Inferior parietal cortex (tissue), 1 donor: ENCODE results near the gene APH1B.

ENCODE experiments used
- DNase-seq: peaks from one replicate; pipeline ENCODE4 v3.0.0-alpha.2; 2016; ENCODE audit errors: extremely low spot score

Gene APH1B

GRCh38 chr15:63252292-63252691 lies 25.1 kb upstream of the APH1B start:
- no peak for DNase-seq

DNA sequence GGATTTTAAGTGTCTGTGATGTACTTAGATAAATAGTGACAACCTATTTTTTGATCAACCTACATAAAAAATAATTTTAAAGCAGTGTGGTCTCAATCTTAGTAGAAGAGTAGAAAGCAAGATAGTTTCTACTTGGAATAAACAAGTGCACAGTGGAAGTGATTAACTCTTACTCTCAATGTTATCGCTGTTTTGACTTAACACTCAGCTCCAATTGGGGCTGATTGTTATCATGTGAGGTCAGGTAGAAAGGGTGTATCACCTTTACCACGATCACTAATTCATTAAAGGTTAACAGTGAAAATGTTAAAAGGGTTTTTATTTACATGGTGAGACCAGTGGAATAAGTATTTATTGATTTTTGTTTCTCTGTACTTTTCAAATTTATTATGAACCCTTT lies 22.4 kb upstream of the APH1B start:
- no peak for DNase-seq

GRCh38 chr15:63255489-63255990 lies 21.9 kb upstream of the APH1B start:
- DNase-seq, result no peak

DNA sequence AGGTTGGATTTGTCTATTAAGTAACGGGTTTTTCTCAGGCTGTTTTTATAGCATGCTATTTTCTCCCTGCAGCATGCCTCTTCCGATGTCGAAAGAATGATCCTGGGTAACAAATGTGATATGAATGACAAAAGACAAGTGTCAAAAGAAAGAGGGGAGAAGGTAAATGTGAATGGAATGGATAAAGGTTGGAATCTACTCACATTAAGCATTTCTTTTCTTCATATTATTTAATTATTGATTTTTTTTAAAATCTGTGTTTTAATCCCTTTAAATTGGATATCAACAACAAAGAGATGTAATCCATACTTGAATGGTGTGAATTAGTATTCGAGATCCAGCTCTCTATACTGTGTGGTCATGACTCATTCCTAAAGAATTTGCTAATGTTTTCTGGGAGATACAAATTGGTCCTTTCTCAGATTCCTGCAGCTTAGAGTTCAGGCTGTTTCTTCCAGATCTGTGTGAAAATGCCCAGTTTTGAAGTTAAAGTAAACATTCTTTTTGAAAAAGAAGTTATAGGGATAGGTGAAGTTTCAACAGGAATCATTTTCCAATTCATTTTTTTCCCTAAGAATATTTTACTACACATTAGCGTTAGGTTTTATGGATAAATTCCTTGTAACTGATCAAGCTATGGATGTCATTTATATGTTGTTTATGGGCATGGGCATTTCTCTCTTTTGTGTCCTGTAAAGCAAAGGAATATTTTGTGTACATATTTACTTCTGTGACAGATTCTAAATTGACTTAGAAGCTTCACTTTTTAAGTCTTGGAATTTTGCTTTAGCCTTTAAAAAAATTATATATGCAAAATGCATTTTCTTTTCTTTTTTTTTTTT lies 20.8 kb upstream of the APH1B start:
- no peak for DNase-seq

- no peak for DNase-seq
Observed at GRCh38 chr15:63258658-63259057, 18.7 kb upstream of the APH1B start.

- DNase-seq, result no peak
Observed at GRCh38 chr15:63260791-63261190, 16.6 kb upstream of the APH1B start.

- no peak for DNase-seq
Observed at GRCh38 chr15:63261311-63261710, 16.1 kb upstream of the APH1B start.

- DNase-seq, result no peak
Observed at GRCh38 chr15:63263519-63263918, 13.9 kb upstream of the APH1B start.

DNA sequence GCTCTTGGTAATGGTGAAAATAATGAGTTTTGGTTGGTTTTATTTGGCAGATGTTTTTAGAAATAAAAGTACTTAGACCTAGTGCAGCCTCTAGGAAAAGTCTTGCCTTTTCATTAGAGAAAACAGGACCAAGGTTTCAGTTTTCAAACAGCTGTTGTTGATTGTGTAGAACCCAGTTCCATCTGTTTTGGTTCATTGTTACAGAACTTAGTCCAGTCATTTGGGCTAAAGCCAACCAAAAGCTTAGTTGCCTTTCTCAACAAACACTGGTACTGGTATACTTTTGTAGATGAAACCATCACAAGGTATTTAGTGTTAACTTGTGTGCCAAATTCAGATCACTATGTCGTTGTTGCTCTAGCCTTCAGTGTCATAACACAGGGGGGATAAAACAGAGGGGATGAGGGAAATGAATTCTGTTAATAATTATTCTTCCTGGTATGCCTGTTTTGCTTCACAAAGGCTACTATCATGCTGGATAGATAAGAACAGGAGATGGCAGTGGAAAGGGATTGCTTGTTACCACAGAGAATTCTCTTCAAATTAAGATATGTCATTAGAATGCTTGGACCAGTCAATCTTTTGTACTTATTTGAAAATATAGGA lies 12.6 kb upstream of the APH1B start:
- no peak for DNase-seq

DNA sequence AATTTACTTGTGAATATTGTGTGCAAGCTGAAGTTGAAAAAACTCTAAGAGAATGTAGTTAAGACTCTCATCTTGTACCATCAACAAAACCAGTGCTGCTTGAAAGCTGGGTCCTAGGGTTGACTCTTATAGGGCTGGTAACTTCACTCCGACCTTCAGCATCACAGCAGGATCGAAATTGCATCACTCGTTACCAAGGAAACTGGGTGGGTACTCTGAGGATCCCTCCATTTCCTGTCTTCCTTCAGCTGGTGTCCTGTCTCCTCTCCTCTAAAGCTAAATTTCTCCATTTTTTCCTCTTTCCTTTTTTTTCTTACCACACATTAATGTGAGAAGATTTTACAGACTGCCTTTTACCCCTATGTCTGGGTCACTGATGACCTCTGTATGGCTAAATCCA lies 3.0 kb upstream of the APH1B start:
- DNase-seq, result no peak

- DNase-seq, result no peak
Observed at GRCh38 chr15:63276342-63277037, 915 bp upstream of the APH1B start.

- DNase-seq, result no peak
Observed at GRCh38 chr15:63277893-63278456, 570 bp downstream of the APH1B start.

DNA sequence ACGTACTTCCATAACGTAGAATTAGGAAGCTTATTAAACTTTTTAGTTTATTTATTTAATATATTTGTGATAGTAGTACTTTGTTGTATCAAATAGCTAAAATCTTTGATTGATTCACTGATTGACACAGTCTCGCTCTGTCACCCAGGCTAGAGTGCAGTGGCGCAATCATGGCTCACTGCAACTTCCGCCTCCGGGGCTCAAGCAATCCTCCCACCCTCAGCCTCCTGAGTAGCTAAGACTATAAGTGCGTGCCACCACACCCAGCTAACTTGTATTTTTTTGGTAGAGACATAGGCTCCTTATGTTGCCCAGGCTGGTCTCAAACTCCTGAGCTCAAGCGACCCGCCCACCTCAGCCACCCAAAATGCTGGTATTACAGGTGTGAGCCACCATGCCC lies 5.7 kb downstream of the APH1B start:
- DNase-seq, result no peak

DNA sequence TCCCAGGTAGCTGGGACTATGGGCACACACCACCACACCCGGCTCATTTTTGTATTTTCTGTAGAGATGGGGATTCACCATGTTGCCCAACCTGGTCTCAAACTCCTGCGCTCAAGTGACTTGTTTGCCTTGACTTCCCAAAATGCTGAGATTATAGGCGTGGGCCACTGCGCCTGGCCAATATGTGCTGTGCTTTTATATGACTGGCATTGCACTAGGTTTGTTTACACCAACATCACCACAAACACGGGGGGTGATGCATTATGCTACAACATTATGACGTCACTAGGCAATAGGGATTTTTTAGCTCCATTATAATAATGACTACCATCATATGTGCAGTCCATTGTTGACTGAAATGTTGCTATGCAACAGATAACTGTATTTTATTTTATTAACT lies 6.9 kb downstream of the APH1B start:
- no peak for DNase-seq

- no peak for DNase-seq
Observed at GRCh38 chr15:63287109-63287508, 9.7 kb downstream of the APH1B start.

DNA sequence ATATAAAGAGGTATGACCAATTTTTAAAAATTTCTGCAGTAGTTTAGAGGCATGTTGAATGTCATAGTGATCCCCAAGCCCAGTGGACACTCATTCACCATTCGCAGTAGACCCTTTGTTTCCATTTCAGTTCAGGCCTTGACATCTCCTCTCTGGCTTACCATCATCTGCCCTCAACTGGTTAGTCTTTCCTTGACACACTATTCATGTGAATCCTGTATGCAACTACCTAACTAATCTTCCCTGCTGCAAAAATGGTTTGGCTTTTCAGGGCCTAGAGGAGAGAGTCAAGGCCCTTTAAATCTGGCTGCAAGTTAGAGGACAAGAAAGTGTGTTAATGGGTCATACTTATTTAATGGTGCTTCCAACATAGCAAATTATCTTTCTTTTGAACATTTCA lies 10.9 kb downstream of the APH1B start:
- no peak for DNase-seq

- peak; percentile 84 for DNase-seq
Observed at GRCh38 chr15:63288778-63289378, 11.5 kb downstream of the APH1B start.

GRCh38 chr15:63291507-63291906 lies 14.1 kb downstream of the APH1B start:
- DNase-seq, result no peak

DNA sequence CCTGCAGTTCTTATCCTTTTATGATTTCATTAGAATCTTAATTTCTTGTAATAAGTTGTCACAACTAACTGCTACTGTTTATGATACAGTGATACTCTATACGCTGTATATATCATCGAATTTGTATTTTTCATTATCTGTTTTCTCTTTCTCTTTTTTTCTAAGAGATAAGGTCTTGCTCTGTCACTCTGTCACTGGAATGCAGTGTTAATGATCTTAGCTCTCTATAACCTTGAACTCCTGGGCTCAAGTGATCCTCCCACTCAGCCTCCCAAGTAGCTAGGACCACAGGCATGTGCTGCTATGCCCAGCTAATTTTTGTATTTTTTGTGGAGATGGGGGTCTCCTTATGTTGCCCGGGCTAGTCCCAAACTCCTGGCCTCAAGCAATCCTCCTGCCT lies 14.8 kb downstream of the APH1B start:
- DNase-seq, result no peak

GRCh38 chr15:63292771-63293170 lies 15.4 kb downstream of the APH1B start:
- DNase-seq, result no peak

- no peak for DNase-seq
Observed at GRCh38 chr15:63294359-63294758, 17.0 kb downstream of the APH1B start.

- DNase-seq, result no peak
Observed at GRCh38 chr15:63295341-63295740, 17.9 kb downstream of the APH1B start.
